Vagina (tissue), 2 donors: ENCODE measurements around the gene ACACA. TPM values are rescaled to one million over a fixed set of nuclear protein-coding genes. Genes with fewer than 3 reads are reported as not detected.

ENCODE experiments used
- DNase-seq, 2 donors: peaks; one replicate each; pipeline ENCODE4 v3.0.0-alpha.2; 2017; ENCODE audit errors: extremely low spot score in 2 of 2
- H3K27ac ChIP-seq: fragments of 200-600 bp; sonication (generic); one replicate; pipeline ENCODE4 v1.5.1; 2019
- H3K27me3 ChIP-seq: fragments of 200-600 bp; sonication (generic); one replicate; pipeline ENCODE4 v1.5.1; 2019
- H3K36me3 ChIP-seq, 2 donors: fragments of 200-600 bp; sonication (generic); one replicate each; pipeline ENCODE4 v1.5.1; 2017 to 2019
- H3K4me1 ChIP-seq: fragments of 200-600 bp; sonication (generic); one replicate; pipeline ENCODE4 v1.5.1; 2019
- H3K4me3 ChIP-seq, 2 donors: fragments of 200-600 bp; sonication (generic); 1 replicate in 1 of 2; 2 replicates in 1 of 2; pipeline ENCODE4 v1.5.1; 2016 to 2019
- H3K9me3 ChIP-seq: fragments of 200-600 bp; sonication (generic); one replicate; pipeline ENCODE4 v1.5.1; 2019
- CTCF ChIP-seq, 3 experiments: fragments of 450-650 bp in 2 of 3; fragments of 200-600 bp in 1 of 3; sonication (generic) in 1 of 3; IDR thresholded peaks; one replicate each; pipeline ENCODE4 v1.5.1; 2017 to 2019; ENCODE audit warnings: antibody characterized with exemption in 3 of 3, mild to moderate bottlenecking in 2 of 3, moderate library complexity in 2 of 3
- POLR2A ChIP-seq, 2 donors: fragments of 450-650 bp; IDR thresholded peaks; one replicate each; pipeline ENCODE4 v1.6.1; 2017; ENCODE audit warnings: antibody characterized with exemption in 2 of 2, mild to moderate bottlenecking in 2 of 2, moderate library complexity in 2 of 2
- POLR2AphosphoS5 ChIP-seq, 2 donors: sonication (generic); formaldehyde crosslinking; IDR thresholded peaks; one replicate each; pipeline ENCODE4 v1.9.0; 2017; ENCODE audit warnings: antibody characterized with exemption in 2 of 2, mild to moderate bottlenecking in 2 of 2, low read depth in 1 of 2; ENCODE audit not compliant: insufficient read depth in 1 of 2
- intact Hi-C: fragments of 100-400 bp; cut with DNase I; formaldehyde crosslinking; loops from one replicate; pipeline ENCODE4 v1.15.1; 2023
- total RNA-seq: library from RNA; depleted of rRNA; stranded (reverse); fragments of >200 nt; gene quantifications from one replicate; pipeline ENCODE4 v1.2.3, GENCODE V29; 2016

ACACA gene
- total RNA-seq, 1 donor from 2014 or later: 44.7 TPM

GRCh38 chr17:37045351-37045922 is 361.2 kb downstream of the ACACA start:
- Histone ChIP-seq H3K4me1 (no peaks in the 10 kb centered on the region), H3K4me3 (no peak overlapping the region), H3K27me3 (no peaks in the 10 kb centered on the region), H3K9me3 (no peaks in the 10 kb centered on the region), H3K36me3 (peaks cover 0 to 4% of the 10 kb centered on the region in 2 donors), H3K27ac (no peak overlapping the region)
- TF ChIP-seq POLR2AphosphoS5 (IDR thresholded peaks at IDR 0.05; ENCODE audit: insufficient read depth in 1 of 2, low read depth in 1 of 2): no peak
- intact Hi-C loops: no loop called here
- DNase-seq: no peak

- Histone ChIP-seq H3K9me3 (no peaks in the 10 kb centered on the region), H3K4me3 (no peak overlapping the region), H3K4me1 (no peaks in the 10 kb centered on the region), H3K36me3 (peaks cover 0 to 4% of the 10 kb centered on the region in 2 donors), H3K27me3 (no peaks in the 10 kb centered on the region), H3K27ac (no peak overlapping the region)
- intact Hi-C loops: no loop called here
- no peak for TF ChIP-seq POLR2AphosphoS5 (IDR thresholded peaks at IDR 0.05; ENCODE audit: insufficient read depth in 1 of 2, low read depth in 1 of 2)
- no peak for DNase-seq
These were observed 363.4 kb downstream of the ACACA start for GRCh38 chr17:37043201-37043600.

GRCh38 chr17:37041932-37042331 is 364.7 kb downstream of the ACACA start:
- DNase-seq: no peak
- Histone ChIP-seq H3K27me3 (no peaks in the 10 kb centered on the region), H3K9me3 (no peaks in the 10 kb centered on the region), H3K4me1 (no peaks in the 10 kb centered on the region), H3K36me3 (peaks cover 0 to 4% of the 10 kb centered on the region in 2 donors), H3K27ac (no peak overlapping the region), H3K4me3 (no peak overlapping the region)
- TF ChIP-seq CTCF (IDR thresholded peaks at IDR 0.05) (no peak), POLR2A (IDR thresholded peaks at IDR 0.05) (no peak), POLR2AphosphoS5 (IDR thresholded peaks at IDR 0.05; ENCODE audit: insufficient read depth in 1 of 2, low read depth in 1 of 2) (no peak)
- intact Hi-C loops: no loop called here

GRCh38 chr17:37039269-37039668 is 367.4 kb downstream of the ACACA start:
- peaks cover 0 to 4% of the 10 kb centered on the region in 2 donors for H3K36me3 ChIP-seq
- H3K9me3 ChIP-seq: no peaks in the 10 kb centered on the region
- no peaks in the 10 kb centered on the region for H3K4me1 ChIP-seq
- intact Hi-C loops: no loop called here
- no peak for TF ChIP-seq CTCF (IDR thresholded peaks at IDR 0.05)
- no peak for TF ChIP-seq POLR2A (IDR thresholded peaks at IDR 0.05)
- TF ChIP-seq POLR2AphosphoS5 (IDR thresholded peaks at IDR 0.05; ENCODE audit: insufficient read depth in 1 of 2, low read depth in 1 of 2): no peak
- no peak for DNase-seq
- H3K4me3 ChIP-seq: no peak overlapping the region
- no peak overlapping the region for H3K27ac ChIP-seq
- no peaks in the 10 kb centered on the region for H3K27me3 ChIP-seq

- H3K36me3 ChIP-seq: no peaks in the 10 kb centered on the region
- H3K27me3 ChIP-seq: no peaks in the 10 kb centered on the region
- TF ChIP-seq POLR2AphosphoS5 (IDR thresholded peaks at IDR 0.05; ENCODE audit: insufficient read depth in 1 of 2, low read depth in 1 of 2): no peak
- no peak for TF ChIP-seq CTCF (IDR thresholded peaks at IDR 0.05)
- no peak for TF ChIP-seq POLR2A (IDR thresholded peaks at IDR 0.05)
- no peaks in the 10 kb centered on the region for H3K4me1 ChIP-seq
- H3K9me3 ChIP-seq: no peaks in the 10 kb centered on the region
- DNase-seq: no peak
- intact Hi-C loops: no loop called here
- no peak overlapping the region for H3K27ac ChIP-seq
- no peak overlapping the region for H3K4me3 ChIP-seq
These were observed 369.0 kb downstream of the ACACA start for GRCh38 chr17:37037590-37038155.

Other genes with a start within 250 kb of the ACACA start
- not detected for gene C17orf78, start 30.9 kb downstream of the ACACA start, total RNA-seq
- gene TADA2A, start 50 bp upstream of the ACACA start, total RNA-seq: 44.2 TPM
- 19.9 TPM for gene DUSP14, start 83.1 kb upstream of the ACACA start, total RNA-seq
- gene SYNRG, start 202.6 kb upstream of the ACACA start, total RNA-seq: 42.2 TPM
- gene DDX52, start 236.6 kb upstream of the ACACA start, total RNA-seq: 20.1 TPM